Mammary epithelial cell (primary cell): ENCODE data around the gene NFASC.

Experiments
- CTCF ChIP-seq, 2 donors: IDR thresholded peaks in 1 of 2; conservative IDR thresholded peaks in 1 of 2; 2 replicates each; pipeline ENCODE4 v1.5.1; 2011 to 2012; ENCODE audit warnings: inconsistent platforms in 2 of 2, low read length in 2 of 2, mild to moderate bottlenecking in 2 of 2, control low read depth in 1 of 2, low read depth in 1 of 2; ENCODE audit not compliant: insufficient read depth in 1 of 2; ENCODE audit errors: extremely low read depth in 1 of 2
- EZH2 ChIP-seq: IDR thresholded peaks from 2 replicates; pipeline ENCODE4 v1.6.1; 2012; ENCODE audit warnings: low read length, inconsistent platforms, borderline replicate concordance

GRCh38 chr1:204935155-204935554 is 64.5 kb downstream of the NFASC start:
- TF ChIP-seq EZH2 (no peak), CTCF (conservative IDR thresholded peaks at IDR 0.05 in 1 of 2, IDR thresholded peaks at IDR 0.05 in 1 of 2; ENCODE audit: extremely low read depth in 1 of 2, insufficient read depth in 1 of 2, low read depth in 1 of 2, low read length in 2 of 2) (no peak)
